Activated naive CD4-positive, alpha-beta T cell treated with anti-CD3 and anti-CD28 coated beads for 36 hours (primary cell): ENCODE measurements around the gene TUBE1. TPM values are rescaled to one million over a fixed set of nuclear protein-coding genes. Genes with fewer than 3 reads are reported as not detected.

Source experiments
- CTCF ChIA-PET: fragments of 350-600 bp; sonication (Branson Sonifier 250); formaldehyde crosslinking; loops from one replicate; lab custom pipeline; 2021; ENCODE audit warnings: antibody characterized with exemption; lab: Charles Lee
- DNase-seq: peaks from one replicate; pipeline ENCODE4 v3.0.0-alpha.2; 2020
- H3K27ac Mint-ChIP-seq: one replicate; pipeline ENCODE4 v1.8.0; 2021; ENCODE audit warnings: mild to moderate bottlenecking, mixed read lengths
- H3K27me3 Mint-ChIP-seq: one replicate; pipeline ENCODE4 v1.8.0; 2021; ENCODE audit warnings: low read depth, mixed read lengths
- H3K36me3 Mint-ChIP-seq: one replicate; pipeline ENCODE4 v1.8.0; 2021; ENCODE audit warnings: low read depth, mixed read lengths
- H3K4me1 Mint-ChIP-seq: one replicate; pipeline ENCODE4 v1.8.0; 2021; ENCODE audit warnings: low read depth, mixed read lengths
- H3K4me3 Mint-ChIP-seq: one replicate; pipeline ENCODE4 v1.8.0; 2021; ENCODE audit warnings: mild to moderate bottlenecking, moderate library complexity, mixed read lengths
- H3K9me3 Mint-ChIP-seq: one replicate; pipeline ENCODE4 v1.8.0; 2021; ENCODE audit warnings: mixed read lengths
- intact Hi-C: fragments of 100-400 bp; cut with micrococcal nuclease; formaldehyde crosslinking; loops from one replicate; pipeline ENCODE4 v1.15.1; 2023
- total RNA-seq, 2 experiments: library from RNA; stranded (reverse); gene quantifications; one replicate each; pipeline ENCODE4 v1.2.3, GENCODE V29; 2021

Gene TUBE1, protein sequence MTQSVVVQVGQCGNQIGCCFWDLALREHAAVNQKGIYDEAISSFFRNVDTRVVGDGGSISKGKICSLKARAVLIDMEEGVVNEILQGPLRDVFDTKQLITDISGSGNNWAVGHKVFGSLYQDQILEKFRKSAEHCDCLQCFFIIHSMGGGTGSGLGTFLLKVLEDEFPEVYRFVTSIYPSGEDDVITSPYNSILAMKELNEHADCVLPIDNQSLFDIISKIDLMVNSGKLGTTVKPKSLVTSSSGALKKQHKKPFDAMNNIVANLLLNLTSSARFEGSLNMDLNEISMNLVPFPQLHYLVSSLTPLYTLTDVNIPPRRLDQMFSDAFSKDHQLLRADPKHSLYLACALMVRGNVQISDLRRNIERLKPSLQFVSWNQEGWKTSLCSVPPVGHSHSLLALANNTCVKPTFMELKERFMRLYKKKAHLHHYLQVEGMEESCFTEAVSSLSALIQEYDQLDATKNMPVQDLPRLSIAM
- total RNA-seq = 10 to 100 TPM; 53.7 to 62.7 TPM

DNA sequence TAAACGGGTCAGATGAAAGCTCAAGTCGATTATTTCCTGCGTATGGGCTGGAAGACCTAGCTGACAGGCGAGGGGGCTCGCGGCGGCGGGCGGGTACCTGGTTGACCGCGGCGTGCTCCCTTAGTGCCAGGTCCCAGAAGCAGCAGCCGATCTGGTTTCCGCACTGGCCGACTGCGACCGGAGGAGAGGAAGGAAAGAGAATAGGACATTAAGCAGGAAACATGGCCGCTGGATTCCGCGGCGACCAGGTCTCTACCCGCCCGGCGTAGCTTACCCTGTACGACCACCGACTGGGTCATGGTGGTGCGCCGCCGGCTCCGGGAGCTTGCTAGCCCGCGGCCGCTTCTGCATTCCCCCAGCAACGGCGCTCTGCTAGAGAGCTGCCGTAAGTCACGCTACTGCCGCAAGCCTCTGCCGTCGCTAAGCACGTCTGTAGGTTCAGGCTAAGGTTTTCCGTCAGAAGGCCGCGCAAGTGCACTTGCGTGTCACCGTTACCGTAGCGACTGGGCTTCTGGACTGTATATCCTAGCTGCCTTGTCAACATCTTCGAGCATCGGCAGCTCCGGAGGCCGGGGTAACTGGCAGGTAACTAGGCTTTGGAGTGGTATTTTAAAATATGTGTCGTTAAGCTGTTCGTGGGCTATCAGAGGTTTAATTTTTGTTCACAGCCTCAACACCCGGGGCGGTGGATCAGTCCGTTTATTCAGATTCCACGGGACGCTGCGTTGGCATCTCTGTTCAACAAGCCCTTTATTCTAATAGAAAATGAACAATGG is at the start of gene TUBE1, which contains the start of gene FAM229B:
TUBE1 (minus strand) TSS at position 347 of the 776 bp plus-strand sequence; CDS start at position 299, 48 bp downstream.
FAM229B (plus strand) TSS at position 456 of the 776 bp plus-strand sequence. CDS start 11,693 bp downstream, outside the sequence.
- DNase-seq = peak; percentile 95
- no peak within 1 kb of the TSS for H3K27ac Mint-ChIP-seq
- CTCF ChIA-PET = interaction anchor here (0.6 to 3.7 kb wide), 25 partner anchors 10 to 828 kb away, joined by 3 to 140 read pairs (median 4); a partner anchor contains a TSS
- H3K4me1 Mint-ChIP-seq = peaks cover 7% of the 10 kb centered on the region
- no peaks in the 10 kb centered on the region for H3K27me3 Mint-ChIP-seq
- H3K9me3 Mint-ChIP-seq = no peaks in the 10 kb centered on the region
- intact Hi-C loops = loop anchor here (1.0 to 5.0 kb wide), 15 partner anchors 29 to 1883 kb away; partner anchors contain the start of genes CDK19, FYN, REV3L and SLC16A10
- no peak within 1 kb of the TSS for H3K4me3 Mint-ChIP-seq
- peaks cover 3% of the 10 kb centered on the region for H3K36me3 Mint-ChIP-seq

DNA sequence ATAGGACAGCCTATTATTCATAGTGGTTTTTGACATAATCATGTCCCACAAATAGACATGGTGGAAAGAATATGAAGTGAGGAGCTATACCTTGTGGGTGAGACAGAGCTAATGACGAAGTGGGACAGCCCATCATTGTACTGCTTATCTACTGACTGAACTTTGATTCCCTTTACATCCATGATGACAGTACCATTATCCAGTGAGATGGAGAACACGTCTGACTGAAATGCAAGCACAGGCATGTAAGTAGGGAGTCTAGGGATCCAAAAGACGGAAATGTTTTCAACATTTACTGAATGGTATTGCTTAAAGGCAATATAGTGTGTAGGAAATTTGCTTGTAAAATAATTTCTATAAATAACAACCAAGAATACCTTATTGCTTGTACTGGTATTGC is 43.6 kb upstream of the TUBE1 start:
- Mint-ChIP-seq H3K36me3 (no peaks in the 10 kb centered on the region), H3K27ac (no peak overlapping the region), H3K4me1 (no peaks in the 10 kb centered on the region), H3K9me3 (no peaks in the 10 kb centered on the region), H3K4me3 (no peak overlapping the region), H3K27me3 (no peaks in the 10 kb centered on the region)
- intact Hi-C loops = no loop called here
- no peak for DNase-seq
- CTCF ChIA-PET = no interaction called here

DNA sequence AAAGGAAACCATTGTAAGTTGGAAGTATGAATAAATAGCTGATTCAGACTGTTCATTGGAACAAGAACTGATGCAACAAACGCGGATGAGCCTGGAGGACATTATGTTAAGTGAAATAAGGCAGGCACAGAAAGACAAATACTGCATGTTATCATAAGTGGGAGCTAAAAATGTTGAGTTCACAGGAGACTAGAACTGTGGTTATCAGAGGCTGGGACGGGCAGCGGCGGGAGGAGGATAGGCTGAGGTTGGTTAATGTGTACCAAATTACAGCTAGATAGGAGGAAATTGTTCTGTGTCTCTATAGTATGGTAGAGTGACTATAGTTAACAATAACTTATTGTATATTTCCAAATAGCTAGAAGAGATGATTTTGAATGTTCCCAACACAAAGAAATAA is 40.9 kb upstream of the TUBE1 start:
- CTCF ChIA-PET = interaction anchor here (0.8 to 1.3 kb wide), 2 partner anchors 35 to 41 kb away, joined by 3 read pairs; no protein-coding TSS in a partner anchor

DNA sequence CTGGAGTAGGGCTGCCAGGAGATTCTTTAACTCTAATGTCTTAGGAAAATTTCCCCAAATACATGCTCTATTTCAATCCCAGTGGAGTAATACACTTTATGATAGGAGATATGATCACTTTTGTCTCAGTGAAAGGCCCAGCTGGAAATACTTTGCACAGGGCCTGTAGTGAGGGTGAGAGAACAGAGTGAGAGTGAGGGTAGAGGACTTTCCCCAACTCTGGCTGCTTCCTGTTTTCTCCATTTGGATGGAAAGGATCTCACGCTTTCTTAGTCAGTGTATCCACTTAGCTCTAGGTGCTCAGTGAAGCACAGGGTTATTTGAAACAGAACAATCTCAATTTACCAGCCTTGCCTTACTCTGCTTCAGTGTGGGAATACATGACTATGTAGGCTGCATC is 36.7 kb upstream of the TUBE1 start:
- peaks cover 2% of the 10 kb centered on the region for H3K27me3 Mint-ChIP-seq
- no peaks in the 10 kb centered on the region for H3K4me1 Mint-ChIP-seq
- H3K4me3 Mint-ChIP-seq = no peak overlapping the region
- no peaks in the 10 kb centered on the region for H3K9me3 Mint-ChIP-seq
- H3K36me3 Mint-ChIP-seq = no peaks in the 10 kb centered on the region
- H3K27ac Mint-ChIP-seq = no peak overlapping the region
- CTCF ChIA-PET = interaction anchor here (0.6 to 1.4 kb wide), 3 partner anchors 38 to 80 kb away, joined by 3 to 5 read pairs (median 4); no protein-coding TSS in a partner anchor
- intact Hi-C loops = no loop called here
- no peak for DNase-seq

More for the DNA sequence above, 40.9 kb upstream of the TUBE1 start:
- DNase-seq = no peak
- H3K4me3 Mint-ChIP-seq = no peak overlapping the region
- no peaks in the 10 kb centered on the region for H3K9me3 Mint-ChIP-seq
- intact Hi-C loops = no loop called here
- H3K27me3 Mint-ChIP-seq = peaks cover 2% of the 10 kb centered on the region
- no peaks in the 10 kb centered on the region for H3K36me3 Mint-ChIP-seq
- no peak overlapping the region for H3K27ac Mint-ChIP-seq
- no peaks in the 10 kb centered on the region for H3K4me1 Mint-ChIP-seq

DNA sequence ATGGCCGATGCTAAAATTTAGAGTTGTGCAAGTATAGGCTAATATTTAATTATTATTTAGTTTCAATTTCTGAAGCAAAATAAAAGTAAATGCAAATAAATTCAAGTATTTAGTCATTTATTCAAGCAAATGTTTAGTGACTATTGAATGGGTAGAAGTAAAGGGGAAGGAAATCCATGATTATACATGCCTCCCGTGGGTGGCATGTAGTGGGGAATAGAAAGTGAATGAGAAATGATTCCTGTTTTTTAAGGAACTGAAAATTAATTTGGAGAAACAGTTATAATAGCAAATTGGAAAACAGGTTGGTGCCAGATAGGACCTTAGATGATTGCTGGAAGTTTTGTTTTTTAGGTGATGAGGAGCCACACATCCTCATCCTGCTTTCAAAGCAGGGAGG is 35.5 kb upstream of the TUBE1 start:
- Mint-ChIP-seq H3K27ac (no peak overlapping the region), H3K4me1 (peaks cover 4% of the 10 kb centered on the region), H3K36me3 (no peaks in the 10 kb centered on the region), H3K4me3 (no peak overlapping the region), H3K27me3 (peaks cover 2% of the 10 kb centered on the region), H3K9me3 (no peaks in the 10 kb centered on the region)
- DNase-seq = no peak
- CTCF ChIA-PET = interaction anchor here (1.4 kb wide), 1 partner anchor 79 kb away, joined by 4 read pairs; no protein-coding TSS in a partner anchor
- intact Hi-C loops = no loop called here

DNA sequence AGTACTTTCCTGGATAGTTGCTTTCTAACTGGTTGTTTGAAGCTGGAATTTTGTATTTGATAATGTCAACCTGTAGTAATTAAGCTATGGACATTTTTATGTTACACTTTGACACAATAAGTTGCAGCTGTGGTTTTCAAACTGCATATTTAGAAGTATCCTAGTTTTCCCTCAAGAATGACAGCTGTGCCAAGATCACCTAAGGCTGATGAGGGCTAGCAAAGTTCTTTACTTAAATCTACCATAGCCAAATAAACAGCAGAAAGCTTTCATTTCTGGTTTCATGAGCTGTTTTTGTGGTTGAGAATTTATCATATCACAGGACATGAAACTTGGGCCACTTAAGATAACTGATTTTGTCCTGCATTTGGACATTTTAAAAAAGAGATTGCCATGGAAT is 30.8 kb upstream of the TUBE1 start:
- Mint-ChIP-seq H3K27me3 (no peaks in the 10 kb centered on the region), H3K4me3 (no peak overlapping the region), H3K4me1 (peaks cover 12% of the 10 kb centered on the region), H3K27ac (no peak overlapping the region), H3K9me3 (no peaks in the 10 kb centered on the region), H3K36me3 (no peaks in the 10 kb centered on the region)
- CTCF ChIA-PET = interaction anchor here (0.9 kb wide), 1 partner anchor 45 kb away, joined by 3 read pairs; no protein-coding TSS in a partner anchor
- no peak for DNase-seq
- intact Hi-C loops = no loop called here

DNA sequence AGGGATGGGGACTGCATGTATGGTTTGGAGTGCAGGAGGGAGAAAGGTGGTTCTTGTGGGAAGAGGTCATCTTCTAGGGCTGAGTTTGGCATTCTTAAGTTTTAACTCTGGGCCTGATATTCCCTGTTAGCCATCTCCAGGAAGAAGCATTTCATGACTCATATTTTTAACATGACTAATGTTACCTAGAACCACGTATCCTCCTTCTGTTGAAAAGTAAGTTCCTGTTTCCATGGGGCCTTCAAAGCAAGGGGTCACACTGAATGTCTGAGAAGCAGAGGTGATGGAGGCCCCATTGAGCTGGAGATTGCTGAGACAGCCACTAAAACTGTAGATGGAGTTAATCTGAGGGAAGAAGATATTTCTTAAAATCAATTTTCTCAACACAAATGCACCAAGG is 30.3 kb upstream of the TUBE1 start:
- Mint-ChIP-seq H3K36me3 (no peaks in the 10 kb centered on the region), H3K27me3 (no peaks in the 10 kb centered on the region), H3K9me3 (no peaks in the 10 kb centered on the region), H3K27ac (no peak overlapping the region), H3K4me3 (no peak overlapping the region), H3K4me1 (peaks cover 12% of the 10 kb centered on the region)
- CTCF ChIA-PET = no interaction called here
- intact Hi-C loops = loop anchor here (2.0 kb wide), 2 partner anchors 31 to 37 kb away; partner anchors contain the start of genes FAM229B and TUBE1
- DNase-seq = peak; percentile 27

DNA sequence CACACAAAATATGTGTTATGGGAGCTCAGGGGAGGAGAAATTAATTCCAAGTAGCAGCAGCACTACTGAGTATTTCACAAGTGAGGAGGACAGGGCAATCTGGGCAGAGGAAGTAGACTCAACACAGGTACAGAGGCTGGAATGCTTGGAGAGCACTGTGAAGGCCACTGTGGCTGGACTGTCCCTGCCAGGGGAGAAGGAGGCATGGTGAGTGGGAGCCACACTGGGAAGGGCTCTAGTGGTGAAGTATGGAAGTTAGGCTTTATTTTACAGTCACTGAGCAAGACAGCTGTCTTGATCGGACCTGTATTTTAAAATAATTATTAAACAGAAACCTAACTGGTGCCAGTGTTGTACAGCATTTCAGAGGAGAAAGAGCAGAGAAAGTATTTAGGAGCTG is 28.9 kb upstream of the TUBE1 start:
- H3K36me3 Mint-ChIP-seq = no peaks in the 10 kb centered on the region
- no peaks in the 10 kb centered on the region for H3K27me3 Mint-ChIP-seq
- intact Hi-C loops = loop anchor here (2.0 kb wide), 2 partner anchors 29 to 39 kb away; partner anchors contain the start of genes FAM229B and TUBE1
- H3K27ac Mint-ChIP-seq = no peak overlapping the region
- no peak for DNase-seq
- H3K4me1 Mint-ChIP-seq = peaks cover 12% of the 10 kb centered on the region
- no peak overlapping the region for H3K4me3 Mint-ChIP-seq
- no peaks in the 10 kb centered on the region for H3K9me3 Mint-ChIP-seq
- CTCF ChIA-PET = interaction anchor here (0.7 to 1.8 kb wide), 2 partner anchors 29 to 48 kb away, joined by 4 to 7 read pairs; partner anchors contain the start of genes FAM229B and TUBE1

DNA sequence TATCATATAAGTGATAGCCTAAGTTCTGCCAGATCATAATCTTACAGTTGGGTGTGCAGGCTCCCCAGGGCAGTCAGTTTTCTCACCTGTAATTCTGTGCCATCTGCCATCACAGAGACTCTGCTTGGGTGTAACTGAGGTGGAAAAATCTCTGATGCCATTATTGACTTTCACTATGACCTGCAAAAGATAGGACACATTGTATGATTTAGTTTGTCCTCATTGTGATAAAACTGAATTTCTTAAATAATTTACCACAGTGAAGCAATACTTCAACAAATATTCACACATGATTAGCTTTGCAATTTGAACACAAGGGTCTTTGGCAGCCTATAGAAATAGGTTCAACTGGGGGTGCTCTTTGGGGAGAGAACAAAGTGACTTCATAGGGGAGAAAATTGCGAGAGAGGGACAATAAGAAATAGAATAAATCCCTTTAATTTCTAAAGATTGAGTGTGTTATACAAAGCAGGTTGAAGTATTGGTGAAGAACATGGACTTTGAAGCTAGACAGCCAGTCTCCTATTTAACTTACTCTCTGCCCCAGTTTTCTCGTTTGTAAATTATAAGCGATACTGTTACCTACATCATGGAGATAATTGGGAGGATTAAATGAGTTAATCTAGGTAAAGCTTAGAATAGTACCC is 27.4 kb upstream of the TUBE1 start:
- H3K36me3 Mint-ChIP-seq = no peaks in the 10 kb centered on the region
- H3K9me3 Mint-ChIP-seq = no peaks in the 10 kb centered on the region
- H3K4me1 Mint-ChIP-seq = peaks cover 12% of the 10 kb centered on the region
- H3K4me3 Mint-ChIP-seq = no peak overlapping the region
- no peak for DNase-seq
- CTCF ChIA-PET = no interaction called here
- no peaks in the 10 kb centered on the region for H3K27me3 Mint-ChIP-seq
- no peak overlapping the region for H3K27ac Mint-ChIP-seq
- intact Hi-C loops = no loop called here

DNA sequence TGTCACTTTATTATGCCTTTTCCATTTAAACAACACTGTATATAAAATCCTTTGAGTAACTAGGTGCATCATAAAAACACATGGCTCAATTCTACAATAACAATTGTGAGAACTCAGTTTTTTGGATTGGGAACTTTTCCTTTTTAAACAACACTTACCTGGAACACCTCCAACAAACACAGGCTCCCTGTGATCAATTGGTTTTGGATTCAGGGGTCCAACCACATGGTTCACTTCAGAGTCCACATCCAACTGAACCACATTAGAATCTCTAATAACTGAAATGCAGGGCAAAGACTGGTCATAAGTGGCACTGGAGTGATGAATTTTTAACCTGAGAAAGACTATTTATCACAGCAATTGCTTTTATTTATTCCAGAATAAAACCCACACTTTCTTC is 26.6 kb upstream of the TUBE1 start:
- no peak overlapping the region for H3K4me3 Mint-ChIP-seq
- H3K9me3 Mint-ChIP-seq = no peaks in the 10 kb centered on the region
- intact Hi-C loops = no loop called here
- no peaks in the 10 kb centered on the region for H3K27me3 Mint-ChIP-seq
- CTCF ChIA-PET = no interaction called here
- H3K36me3 Mint-ChIP-seq = no peaks in the 10 kb centered on the region
- peaks cover 12% of the 10 kb centered on the region for H3K4me1 Mint-ChIP-seq
- no peak overlapping the region for H3K27ac Mint-ChIP-seq
- DNase-seq = no peak

DNA sequence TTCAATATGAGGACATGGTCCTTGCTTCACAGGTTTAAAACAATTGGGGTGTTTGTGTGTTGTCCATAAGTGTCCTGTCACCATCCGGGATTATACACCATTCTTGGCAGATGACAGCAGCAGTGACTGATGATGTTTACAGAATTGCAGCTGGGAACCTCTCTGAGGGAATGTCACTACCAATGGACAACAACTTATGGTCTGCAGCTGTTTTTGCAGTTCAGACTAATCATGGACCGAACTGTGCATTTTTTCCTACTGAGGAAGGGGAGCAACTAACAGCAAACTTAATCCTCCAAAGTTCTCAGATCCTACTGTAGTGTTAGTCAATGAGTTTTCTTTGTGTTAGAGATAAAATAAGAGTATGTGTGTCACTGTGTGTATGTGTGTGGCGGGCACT is 26.1 kb upstream of the TUBE1 start:
- no peak overlapping the region for H3K27ac Mint-ChIP-seq
- no peaks in the 10 kb centered on the region for H3K36me3 Mint-ChIP-seq
- no peaks in the 10 kb centered on the region for H3K27me3 Mint-ChIP-seq
- DNase-seq = no peak
- intact Hi-C loops = no loop called here
- H3K9me3 Mint-ChIP-seq = no peaks in the 10 kb centered on the region
- CTCF ChIA-PET = no interaction called here
- H3K4me3 Mint-ChIP-seq = no peak overlapping the region
- peaks cover 12% of the 10 kb centered on the region for H3K4me1 Mint-ChIP-seq
